ENCODE results near the gene NTRK1.

DNA sequence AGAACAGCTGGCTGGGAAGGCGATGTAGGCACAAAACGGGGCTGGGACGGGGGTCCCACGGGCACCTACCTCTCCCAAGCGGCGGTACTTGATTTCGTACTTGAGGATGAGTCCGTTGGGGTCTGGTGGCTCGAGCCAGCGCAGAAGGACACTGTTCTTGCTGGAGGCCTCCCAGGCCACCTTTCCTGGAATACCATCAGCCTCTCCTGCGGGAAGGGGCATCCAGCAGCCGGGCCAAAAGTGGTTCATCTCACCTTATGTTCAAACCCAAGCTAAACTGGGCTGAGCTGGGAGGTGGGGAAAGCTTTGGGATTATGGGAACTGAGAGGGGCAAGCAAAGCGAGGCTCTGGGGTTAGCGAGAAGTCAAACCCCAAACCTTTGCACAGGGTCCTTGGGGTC is 16.0 kb upstream of the NTRK1 start:
- TF ChIP-seq CTCF (IDR thresholded peaks at IDR 0.05) (no peak), POLR2A (IDR thresholded peaks at IDR 0.05) (no peak)

Measured in esophagus squamous epithelium (tissue), 4 donors.